ENCODE measurements around the gene EBPL. TPM values are rescaled to one million over a fixed set of nuclear protein-coding genes. Genes with fewer than 3 reads are reported as not detected.
A peak's percentile ranks its signal among the peaks of the same experiment; 100 is the strongest.
"Not testable (repeated sequence)": the region's sequence is repeated elsewhere in the genome, so short reads cannot be mapped to it uniquely, and the experiment has no call there.

EBPL gene
- total and polyA plus RNA-seq, 9 donors: 48.7 to 112 (median 70.0) TPM

- Histone ChIP-seq H3K27me3 (no peaks in the 10 kb centered on the region), H3K36me3 (no peaks in the 10 kb centered on the region), H3K4me1 (ENCODE audit: insufficient read depth) (peaks cover 5% of the 10 kb centered on the region), H3K9me3 (no peaks in the 10 kb centered on the region), H3K4me3 (no peak overlapping the region), H3K27ac (peak overlapping the region in 1 of 2 donors; percentile 33)
- WGBS, 3 donors: 85 to 92% (median 90%) methylated on average over 3 of the region's 3 CpGs
- no peak for TF ChIP-seq EP300 (IDR thresholded peaks at IDR 0.05)
- TF ChIP-seq, protein P1, sequence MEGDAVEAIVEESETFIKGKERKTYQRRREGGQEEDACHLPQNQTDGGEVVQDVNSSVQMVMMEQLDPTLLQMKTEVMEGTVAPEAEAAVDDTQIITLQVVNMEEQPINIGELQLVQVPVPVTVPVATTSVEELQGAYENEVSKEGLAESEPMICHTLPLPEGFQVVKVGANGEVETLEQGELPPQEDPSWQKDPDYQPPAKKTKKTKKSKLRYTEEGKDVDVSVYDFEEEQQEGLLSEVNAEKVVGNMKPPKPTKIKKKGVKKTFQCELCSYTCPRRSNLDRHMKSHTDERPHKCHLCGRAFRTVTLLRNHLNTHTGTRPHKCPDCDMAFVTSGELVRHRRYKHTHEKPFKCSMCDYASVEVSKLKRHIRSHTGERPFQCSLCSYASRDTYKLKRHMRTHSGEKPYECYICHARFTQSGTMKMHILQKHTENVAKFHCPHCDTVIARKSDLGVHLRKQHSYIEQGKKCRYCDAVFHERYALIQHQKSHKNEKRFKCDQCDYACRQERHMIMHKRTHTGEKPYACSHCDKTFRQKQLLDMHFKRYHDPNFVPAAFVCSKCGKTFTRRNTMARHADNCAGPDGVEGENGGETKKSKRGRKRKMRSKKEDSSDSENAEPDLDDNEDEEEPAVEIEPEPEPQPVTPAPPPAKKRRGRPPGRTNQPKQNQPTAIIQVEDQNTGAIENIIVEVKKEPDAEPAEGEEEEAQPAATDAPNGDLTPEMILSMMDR (IDR thresholded peaks at IDR 0.05): no peak
- TF ChIP-seq POLR2A (IDR thresholded peaks at IDR 0.05): no peak
- intact Hi-C loops (cut with DNase I): no loop called here
- no peak for DNase-seq
Observed at GRCh38 chr13:49616676-49617065, 74.6 kb downstream of the EBPL start.

DNA sequence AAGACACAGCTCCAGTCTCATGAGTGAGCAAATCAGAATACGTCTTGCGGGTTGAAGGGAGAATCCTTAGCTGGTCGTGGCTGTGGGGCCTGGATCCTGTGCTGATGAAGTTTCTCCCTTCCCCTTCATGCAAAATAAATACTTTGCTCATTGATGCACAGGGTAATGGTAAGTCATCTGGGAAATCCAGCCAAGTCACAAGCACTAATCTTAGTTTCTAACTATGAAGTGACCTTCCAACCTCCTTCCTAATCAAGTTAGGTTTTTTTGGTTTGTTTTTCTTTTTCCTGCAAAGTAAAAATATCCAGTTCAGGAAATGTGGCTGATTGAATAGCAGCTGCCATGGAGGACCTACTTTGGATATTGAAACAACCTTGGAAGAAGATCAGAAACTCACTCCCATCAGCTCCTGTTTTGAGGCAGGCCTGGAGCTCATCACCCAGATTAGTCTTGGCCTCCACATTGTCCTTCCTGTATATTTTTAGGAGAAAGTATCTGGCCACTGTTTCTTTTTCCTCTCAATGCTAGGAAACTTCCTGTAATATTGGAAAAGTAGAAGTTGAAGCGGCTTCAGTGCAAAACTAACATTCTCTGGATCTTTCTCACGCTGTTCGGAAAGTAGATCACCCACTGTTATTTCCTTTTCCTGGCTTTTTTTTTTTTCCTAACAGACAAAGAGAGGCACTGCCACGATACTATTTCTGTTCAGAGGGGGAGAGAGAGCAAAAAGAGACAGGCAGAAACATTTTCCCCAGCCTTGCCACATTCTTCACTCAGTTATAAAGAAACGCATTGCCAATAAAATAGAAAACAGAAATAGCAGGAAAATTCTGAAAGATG, 75.2 kb downstream of the EBPL start:
- peak overlapping the region in 1 of 2 donors; percentile 33 for H3K27ac ChIP-seq
- no peak for DNase-seq
- intact Hi-C loops (cut with DNase I): no loop called here
- no peak overlapping the region for H3K4me3 ChIP-seq
- H3K36me3 ChIP-seq: no peaks in the 10 kb centered on the region
- peaks cover 3% of the 10 kb centered on the region for H3K4me1 ChIP-seq (ENCODE audit: insufficient read depth)
- WGBS, 3 donors: 41 to 44% (median 42%) methylated on average over 8 of the region's 8 CpGs
- H3K9me3 ChIP-seq: no peaks in the 10 kb centered on the region
- no peaks in the 10 kb centered on the region for H3K27me3 ChIP-seq
- TF ChIP-seq, protein P1 (IDR thresholded peaks at IDR 0.05): no peak
- TF ChIP-seq POLR2A (IDR thresholded peaks at IDR 0.05) (no peak), EP300 (IDR thresholded peaks at IDR 0.05) (no peak)

GRCh38 chr13:49612042-49612441, 79.2 kb downstream of the EBPL start:
- intact Hi-C loops (cut with DNase I); H3K36me3 ChIP-seq; DNase-seq; H3K9me3 ChIP-seq; H3K27ac ChIP-seq; H3K4me3 ChIP-seq; H3K4me1 ChIP-seq (ENCODE audit: insufficient read depth); H3K27me3 ChIP-seq: not testable (repeated sequence)
- 92 to 95% (median 94%) methylated on average over 3 of the region's 3 CpGs for WGBS, 3 donors

Other genes with a start within 250 kb of the EBPL start
- 10 to 100 TPM; 22.6 to 42.7 (median 26.5) TPM for gene CAB39L, start 247.4 kb downstream of the EBPL start, total RNA-seq
- gene CAB39L, start 247.4 kb downstream of the EBPL start, polyA plus RNA-seq: 10 to 100 TPM; 15.9 to 24.7 TPM
- 10 to 100 TPM in 6 of 7 donors, 1 to 10 TPM in 1; 9.1 to 21.6 (median 19.8) TPM for gene SETDB2, start 247.2 kb downstream of the EBPL start, total RNA-seq
- 10 to 100 TPM in 1 of 2 donors, 1 to 10 TPM in 1; 6.6 to 14.3 TPM for gene SETDB2, start 247.2 kb downstream of the EBPL start, polyA plus RNA-seq
- gene PHF11, start 195.5 kb downstream of the EBPL start, total RNA-seq: 10 to 100 TPM; 25.6 to 43.5 (median 34.0) TPM
- 10 to 100 TPM; 25.5 to 57.0 TPM for gene PHF11, start 195.5 kb downstream of the EBPL start, polyA plus RNA-seq
- gene RCBTB1, start 105.9 kb downstream of the EBPL start, total RNA-seq: 10 to 100 TPM in 5 of 7 donors, 1 to 10 TPM in 2; 5.5 to 16.6 (median 12.9) TPM
- 10 to 100 TPM in 1 of 2 donors, 1 to 10 TPM in 1; 8.6 to 28.0 TPM for gene RCBTB1, start 105.9 kb downstream of the EBPL start, polyA plus RNA-seq
- under 1 TPM; 0.15 to 0.80 (median 0.24) TPM for gene ARL11, start 63.0 kb downstream of the EBPL start, total RNA-seq
- gene ARL11, start 63.0 kb downstream of the EBPL start, polyA plus RNA-seq: under 1 TPM; 0.28 to 0.93 TPM
- 10 to 100 TPM; 10.8 to 30.9 (median 23.9) TPM for gene KPNA3, start 101.2 kb upstream of the EBPL start, total RNA-seq
- gene KPNA3, start 101.2 kb upstream of the EBPL start, polyA plus RNA-seq: 10 to 100 TPM in 1 of 2 donors, 1 to 10 TPM in 1; 9.1 to 17.5 TPM
- gene SPRYD7, start 244.9 kb upstream of the EBPL start, total RNA-seq: 1 to 10 TPM; 3.7 to 7.4 (median 6.8) TPM
- 10 to 100 TPM in 1 of 2 donors, 1 to 10 TPM in 1; 5.4 to 11.6 TPM for gene SPRYD7, start 244.9 kb upstream of the EBPL start, polyA plus RNA-seq